ENCODE results near the gene ENTREP1.

Gene ENTREP1

DNA sequence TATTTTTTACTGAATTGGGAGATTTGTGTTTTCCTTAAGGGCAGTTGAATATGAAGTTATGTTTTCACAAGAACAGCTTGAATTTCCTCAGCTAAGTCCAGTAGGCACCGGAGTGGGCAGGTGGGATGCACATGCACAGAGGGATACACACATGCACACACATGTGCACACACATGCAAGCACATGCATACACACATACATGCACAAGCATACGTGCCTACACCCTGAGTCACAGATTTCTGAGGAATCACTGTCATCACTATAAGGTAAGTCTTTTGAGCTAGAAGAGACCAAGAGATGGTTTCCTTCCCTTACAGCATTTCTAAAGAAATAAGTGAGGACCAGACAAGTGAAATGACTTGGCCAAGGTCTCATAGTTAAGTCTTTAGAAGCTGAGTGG lies 8.7 kb downstream of the ENTREP1 start:
- DNase-seq: no peak
- TF ChIP-seq, protein P1, sequence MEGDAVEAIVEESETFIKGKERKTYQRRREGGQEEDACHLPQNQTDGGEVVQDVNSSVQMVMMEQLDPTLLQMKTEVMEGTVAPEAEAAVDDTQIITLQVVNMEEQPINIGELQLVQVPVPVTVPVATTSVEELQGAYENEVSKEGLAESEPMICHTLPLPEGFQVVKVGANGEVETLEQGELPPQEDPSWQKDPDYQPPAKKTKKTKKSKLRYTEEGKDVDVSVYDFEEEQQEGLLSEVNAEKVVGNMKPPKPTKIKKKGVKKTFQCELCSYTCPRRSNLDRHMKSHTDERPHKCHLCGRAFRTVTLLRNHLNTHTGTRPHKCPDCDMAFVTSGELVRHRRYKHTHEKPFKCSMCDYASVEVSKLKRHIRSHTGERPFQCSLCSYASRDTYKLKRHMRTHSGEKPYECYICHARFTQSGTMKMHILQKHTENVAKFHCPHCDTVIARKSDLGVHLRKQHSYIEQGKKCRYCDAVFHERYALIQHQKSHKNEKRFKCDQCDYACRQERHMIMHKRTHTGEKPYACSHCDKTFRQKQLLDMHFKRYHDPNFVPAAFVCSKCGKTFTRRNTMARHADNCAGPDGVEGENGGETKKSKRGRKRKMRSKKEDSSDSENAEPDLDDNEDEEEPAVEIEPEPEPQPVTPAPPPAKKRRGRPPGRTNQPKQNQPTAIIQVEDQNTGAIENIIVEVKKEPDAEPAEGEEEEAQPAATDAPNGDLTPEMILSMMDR (IDR thresholded peaks at IDR 0.05): no peak
- H3K4me3 Mint-ChIP-seq: no peak overlapping the region
- H3K27ac Mint-ChIP-seq: no peak overlapping the region
- H3K4me1 Mint-ChIP-seq: no peaks in the 10 kb centered on the region
- H3K9me3 Mint-ChIP-seq: no peaks in the 10 kb centered on the region
- H3K27me3 Mint-ChIP-seq (ENCODE audit: low read depth, poor library complexity): peaks cover 6% of the 10 kb centered on the region
- H3K36me3 Mint-ChIP-seq (ENCODE audit: low read depth): no peaks in the 10 kb centered on the region

DNA sequence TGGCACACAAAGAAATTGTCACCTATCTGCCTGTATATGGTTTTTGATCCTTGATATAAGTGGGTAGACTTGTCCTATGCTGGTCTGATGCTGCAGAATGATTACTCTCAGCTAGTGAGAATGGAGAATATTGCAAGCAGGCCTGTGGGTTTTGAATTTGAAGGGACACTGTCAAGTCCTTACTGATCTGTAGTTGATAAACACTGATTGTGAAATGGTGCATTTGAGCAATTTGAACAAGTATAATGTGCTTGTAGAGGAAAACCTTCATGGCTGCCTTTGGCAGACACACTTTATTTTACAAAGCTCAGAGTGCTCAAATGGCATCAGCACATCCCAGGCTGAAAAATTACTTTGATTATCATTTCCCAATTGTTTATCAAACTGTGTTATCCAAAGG lies 9.3 kb downstream of the ENTREP1 start:
- H3K4me1 Mint-ChIP-seq: no peaks in the 10 kb centered on the region
- no peak overlapping the region for H3K27ac Mint-ChIP-seq
- no peak for DNase-seq
- peaks cover 6% of the 10 kb centered on the region for H3K27me3 Mint-ChIP-seq (ENCODE audit: low read depth, poor library complexity)
- no peaks in the 10 kb centered on the region for H3K36me3 Mint-ChIP-seq (ENCODE audit: low read depth)
- no peaks in the 10 kb centered on the region for H3K9me3 Mint-ChIP-seq
- TF ChIP-seq, protein P1 (IDR thresholded peaks at IDR 0.05): no peak
- no peak overlapping the region for H3K4me3 Mint-ChIP-seq

DNA sequence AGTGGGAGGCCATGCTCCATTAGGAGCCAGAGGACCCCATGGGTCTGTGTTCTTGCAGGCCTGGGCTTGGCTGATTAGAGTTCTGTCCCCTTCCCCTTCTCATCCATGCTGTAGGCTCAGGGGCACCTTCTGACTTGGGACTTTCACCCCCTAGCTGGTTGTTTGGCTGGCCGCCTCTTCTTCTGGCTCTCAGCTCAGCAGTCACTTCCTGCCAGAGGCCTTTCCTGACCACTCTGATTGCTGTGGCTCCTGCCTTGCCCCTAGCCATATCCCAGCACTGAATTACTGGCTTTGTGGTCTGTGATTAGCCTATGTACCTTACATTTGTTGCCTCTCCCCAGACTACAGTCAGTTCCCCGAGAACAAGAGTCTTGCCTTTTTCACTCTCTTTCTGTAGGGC lies 14.6 kb downstream of the ENTREP1 start:
- H3K27me3 Mint-ChIP-seq (ENCODE audit: low read depth, poor library complexity): peaks cover 6% of the 10 kb centered on the region
- TF ChIP-seq, protein P1 (IDR thresholded peaks at IDR 0.05): no peak
- H3K9me3 Mint-ChIP-seq: no peaks in the 10 kb centered on the region
- no peaks in the 10 kb centered on the region for H3K36me3 Mint-ChIP-seq (ENCODE audit: low read depth)
- no peak overlapping the region for H3K4me3 Mint-ChIP-seq
- DNase-seq: no peak
- no peak overlapping the region for H3K27ac Mint-ChIP-seq
- H3K4me1 Mint-ChIP-seq: peaks cover 18% of the 10 kb centered on the region

DNA sequence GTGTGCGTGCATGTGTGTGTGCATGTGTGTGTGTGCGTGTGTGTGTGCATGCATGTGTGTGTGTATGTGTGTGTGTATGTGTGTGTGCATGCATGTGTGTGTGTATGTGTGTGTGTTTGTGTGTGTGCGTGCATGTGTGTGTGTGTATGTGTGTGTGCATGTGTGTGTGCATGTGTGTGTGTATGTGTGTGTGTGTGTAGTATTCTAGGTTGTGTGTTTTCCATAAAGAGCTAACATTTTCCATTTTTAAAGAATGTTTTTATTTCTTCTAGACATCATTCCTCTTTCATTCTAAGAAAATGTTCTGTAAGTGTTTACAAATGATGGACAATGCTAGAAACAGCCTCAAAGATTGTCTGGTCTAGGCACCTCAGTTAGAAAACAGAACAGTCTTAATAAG lies 15.6 kb downstream of the ENTREP1 start:
- TF ChIP-seq, protein P1 (IDR thresholded peaks at IDR 0.05): no peak
- Mint-ChIP-seq H3K36me3 (ENCODE audit: low read depth) (no peaks in the 10 kb centered on the region), H3K4me1 (peaks cover 18% of the 10 kb centered on the region), H3K27ac (peak overlapping the region; percentile 71), H3K4me3 (no peak overlapping the region), H3K27me3 (ENCODE audit: low read depth, poor library complexity) (no peaks in the 10 kb centered on the region), H3K9me3 (no peaks in the 10 kb centered on the region)
- no peak for DNase-seq

DNA sequence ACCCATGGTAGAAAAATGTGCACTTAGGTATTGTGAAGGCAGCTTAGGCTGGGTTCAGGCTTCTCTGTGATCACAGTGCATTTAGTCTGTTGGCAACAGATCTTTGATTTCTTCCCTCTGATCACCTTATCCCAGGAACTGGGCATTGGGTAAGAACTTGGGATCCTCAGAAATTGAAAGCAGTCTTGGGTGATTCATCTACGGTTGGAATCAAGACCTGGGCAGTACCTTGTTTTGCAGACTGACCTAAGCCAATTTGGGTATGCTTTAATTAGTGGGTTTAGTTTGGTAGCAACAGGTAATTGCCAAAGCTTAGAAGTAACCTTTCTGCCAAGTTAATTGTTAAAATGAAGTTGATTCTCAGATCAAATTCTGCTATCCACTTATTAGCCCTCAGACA lies 17.8 kb downstream of the ENTREP1 start:
- Mint-ChIP-seq H3K4me3 (no peak overlapping the region), H3K27me3 (ENCODE audit: low read depth, poor library complexity) (peaks cover 3% of the 10 kb centered on the region), H3K27ac (no peak overlapping the region), H3K9me3 (no peaks in the 10 kb centered on the region), H3K4me1 (peaks cover 24% of the 10 kb centered on the region), H3K36me3 (ENCODE audit: low read depth) (no peaks in the 10 kb centered on the region)
- no peak for DNase-seq
- TF ChIP-seq, protein P1 (IDR thresholded peaks at IDR 0.05): no peak

DNA sequence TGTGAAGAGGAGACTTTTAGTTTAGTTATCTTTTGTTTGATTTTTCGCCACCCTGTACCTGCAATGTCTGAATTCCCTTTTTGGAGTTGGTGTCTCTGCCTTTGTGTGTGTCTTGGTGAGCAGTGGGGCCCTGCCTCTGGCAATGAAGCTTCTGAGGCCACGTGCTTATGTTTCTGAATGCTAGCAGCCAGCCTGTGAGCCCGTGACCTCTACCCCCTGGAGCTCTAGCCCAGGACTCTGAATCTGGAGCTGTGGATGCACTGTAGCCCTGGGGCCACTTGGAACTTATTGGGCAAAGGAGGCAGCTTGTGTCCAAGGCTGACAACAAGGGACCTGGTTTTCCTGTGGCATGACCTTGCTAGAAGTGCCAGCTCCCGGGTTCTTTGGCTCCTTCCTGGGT lies 19.4 kb downstream of the ENTREP1 start:
- Mint-ChIP-seq H3K36me3 (ENCODE audit: low read depth) (no peaks in the 10 kb centered on the region), H3K4me1 (peaks cover 25% of the 10 kb centered on the region), H3K27ac (no peak overlapping the region), H3K9me3 (no peaks in the 10 kb centered on the region), H3K4me3 (no peak overlapping the region), H3K27me3 (ENCODE audit: low read depth, poor library complexity) (peaks cover 3% of the 10 kb centered on the region)
- no peak for DNase-seq
- TF ChIP-seq, protein P1 (IDR thresholded peaks at IDR 0.05): no peak
